Osteoblast (primary cell): ENCODE data around the gene FAM181A. TPM values are rescaled to one million over a fixed set of nuclear protein-coding genes. Genes with fewer than 3 reads are reported as not detected.

Experiments
- DNase-seq: peaks from one replicate; pipeline ENCODE4 v3.0.0; 2011; ENCODE audit warnings: low spot score, mixed read lengths; ENCODE audit not compliant: insufficient read length; ENCODE audit errors: missing footprints
- H2AFZ ChIP-seq: 2 replicates; pipeline ENCODE4 v1.6.0; 2011; ENCODE audit warnings: mild to moderate bottlenecking, low read length
- H3K27ac ChIP-seq: 2 replicates; pipeline ENCODE4 v1.5.1; 2011; ENCODE audit warnings: mild to moderate bottlenecking, low read depth, low read length, moderate library complexity
- H3K27me3 ChIP-seq: 2 replicates; pipeline ENCODE4 v1.6.0; 2012; ENCODE audit warnings: mild to moderate bottlenecking, control low read depth, inconsistent platforms, low read length, moderate library complexity; ENCODE audit not compliant: insufficient read depth
- H3K36me3 ChIP-seq: 2 replicates; pipeline ENCODE4 v1.5.1; 2011; ENCODE audit warnings: mild to moderate bottlenecking, low read length, control low read depth, moderate library complexity; ENCODE audit not compliant: insufficient read depth
- H3K4me1 ChIP-seq: 2 replicates; pipeline ENCODE4 v1.5.1; 2011; ENCODE audit warnings: mild to moderate bottlenecking, low read length, control low read depth, moderate library complexity; ENCODE audit not compliant: insufficient read depth
- H3K4me2 ChIP-seq: 2 replicates; pipeline ENCODE4 v1.6.0; 2011; ENCODE audit warnings: mild to moderate bottlenecking, low read length; ENCODE audit not compliant: insufficient read depth
- H3K4me3 ChIP-seq: fragments of 200-600 bp; sonication (generic); 3 replicates; pipeline ENCODE4 v1.5.1; 2012; ENCODE audit warnings: mild to moderate bottlenecking, low read length, inconsistent platforms; ENCODE audit not compliant: insufficient read depth
- H3K79me2 ChIP-seq: 2 replicates; pipeline ENCODE4 v1.6.0; 2012; ENCODE audit warnings: mild to moderate bottlenecking, low read length, control low read depth, inconsistent platforms; ENCODE audit not compliant: insufficient read depth
- H3K9me3 ChIP-seq: 2 replicates; pipeline ENCODE4 v1.5.1; 2011; ENCODE audit warnings: low read depth, low read length, control low read depth
- H4K20me1 ChIP-seq: 2 replicates; pipeline ENCODE4 v1.6.0; 2012; ENCODE audit warnings: mild to moderate bottlenecking, low read length, control low read depth; ENCODE audit not compliant: insufficient read depth
- CTCF ChIP-seq: IDR thresholded peaks from 2 replicates; pipeline ENCODE4 v1.5.1; 2011; ENCODE audit warnings: mild to moderate bottlenecking, low read depth, low read length, moderate library complexity; ENCODE audit errors: extremely low read depth
- total RNA-seq: library from RNA; depleted of rRNA; stranded (reverse); fragments of >200 nt; gene quantifications from 2 replicates; pipeline ENCODE4 v1.2.3, GENCODE V29; 2012

The FAM181A gene
- total RNA-seq, 1 donor, result not detected

GRCh38 chr14:93914278-93914677 lies 12.9 kb upstream of the FAM181A start:
- no peaks in the 10 kb centered on the region for H3K79me2 ChIP-seq
- no peak overlapping the region for H2AFZ ChIP-seq
- H3K4me1 ChIP-seq, result no peaks in the 10 kb centered on the region
- no peaks in the 10 kb centered on the region for H3K36me3 ChIP-seq
- no peak for TF ChIP-seq CTCF
- no peak overlapping the region for H3K4me3 ChIP-seq
- H3K27me3 ChIP-seq, result no peaks in the 10 kb centered on the region
- no peaks in the 10 kb centered on the region for H4K20me1 ChIP-seq
- H3K9me3 ChIP-seq, result no peaks in the 10 kb centered on the region
- no peak overlapping the region for H3K4me2 ChIP-seq
- no peak overlapping the region for H3K27ac ChIP-seq
- no peak for DNase-seq

- DNase-seq, result no peak
- Histone ChIP-seq H3K4me2 (no peak overlapping the region), H3K9me3 (peaks cover 4% of the 10 kb centered on the region), H3K27me3 (no peaks in the 10 kb centered on the region), H3K27ac (no peak overlapping the region), H2AFZ (no peak overlapping the region), H3K4me1 (no peaks in the 10 kb centered on the region), H3K36me3 (no peaks in the 10 kb centered on the region), H3K79me2 (no peaks in the 10 kb centered on the region), H4K20me1 (no peaks in the 10 kb centered on the region), H3K4me3 (no peak overlapping the region)
- TF ChIP-seq CTCF, result no peak
Observed at GRCh38 chr14:93915070-93915705, 12.0 kb upstream of the FAM181A start.

- Histone ChIP-seq H3K27me3 (no peaks in the 10 kb centered on the region), H3K9me3 (peaks cover 4% of the 10 kb centered on the region), H3K4me3 (no peak overlapping the region), H2AFZ (no peak overlapping the region), H3K27ac (no peak overlapping the region), H3K36me3 (no peaks in the 10 kb centered on the region), H3K4me1 (no peaks in the 10 kb centered on the region), H4K20me1 (no peaks in the 10 kb centered on the region), H3K79me2 (no peaks in the 10 kb centered on the region), H3K4me2 (no peak overlapping the region)
- TF ChIP-seq CTCF, result no peak
- DNase-seq, result no peak
Observed at GRCh38 chr14:93915800-93916199, 11.3 kb upstream of the FAM181A start.

- no peaks in the 10 kb centered on the region for H4K20me1 ChIP-seq
Observed at GRCh38 chr14:93916498-93916897, 10.6 kb upstream of the FAM181A start.

More at GRCh38 chr14:93916498-93916897, 10.6 kb upstream of the FAM181A start:
- Histone ChIP-seq H3K36me3 (no peaks in the 10 kb centered on the region), H2AFZ (no peak overlapping the region), H3K4me2 (no peak overlapping the region), H3K27ac (no peak overlapping the region), H3K27me3 (no peaks in the 10 kb centered on the region), H3K4me3 (no peak overlapping the region), H3K4me1 (no peaks in the 10 kb centered on the region), H3K79me2 (no peaks in the 10 kb centered on the region), H3K9me3 (peaks cover 4% of the 10 kb centered on the region)
- no peak for TF ChIP-seq CTCF
- DNase-seq, result no peak
